NCI-H1694 (cell line): ENCODE results near the gene STARD13.

Source experiments
- DNase-seq: peaks from one replicate; lab custom pipeline; 2025; lab: John Stamatoyannopoulos, UW

The STARD13 gene, protein sequence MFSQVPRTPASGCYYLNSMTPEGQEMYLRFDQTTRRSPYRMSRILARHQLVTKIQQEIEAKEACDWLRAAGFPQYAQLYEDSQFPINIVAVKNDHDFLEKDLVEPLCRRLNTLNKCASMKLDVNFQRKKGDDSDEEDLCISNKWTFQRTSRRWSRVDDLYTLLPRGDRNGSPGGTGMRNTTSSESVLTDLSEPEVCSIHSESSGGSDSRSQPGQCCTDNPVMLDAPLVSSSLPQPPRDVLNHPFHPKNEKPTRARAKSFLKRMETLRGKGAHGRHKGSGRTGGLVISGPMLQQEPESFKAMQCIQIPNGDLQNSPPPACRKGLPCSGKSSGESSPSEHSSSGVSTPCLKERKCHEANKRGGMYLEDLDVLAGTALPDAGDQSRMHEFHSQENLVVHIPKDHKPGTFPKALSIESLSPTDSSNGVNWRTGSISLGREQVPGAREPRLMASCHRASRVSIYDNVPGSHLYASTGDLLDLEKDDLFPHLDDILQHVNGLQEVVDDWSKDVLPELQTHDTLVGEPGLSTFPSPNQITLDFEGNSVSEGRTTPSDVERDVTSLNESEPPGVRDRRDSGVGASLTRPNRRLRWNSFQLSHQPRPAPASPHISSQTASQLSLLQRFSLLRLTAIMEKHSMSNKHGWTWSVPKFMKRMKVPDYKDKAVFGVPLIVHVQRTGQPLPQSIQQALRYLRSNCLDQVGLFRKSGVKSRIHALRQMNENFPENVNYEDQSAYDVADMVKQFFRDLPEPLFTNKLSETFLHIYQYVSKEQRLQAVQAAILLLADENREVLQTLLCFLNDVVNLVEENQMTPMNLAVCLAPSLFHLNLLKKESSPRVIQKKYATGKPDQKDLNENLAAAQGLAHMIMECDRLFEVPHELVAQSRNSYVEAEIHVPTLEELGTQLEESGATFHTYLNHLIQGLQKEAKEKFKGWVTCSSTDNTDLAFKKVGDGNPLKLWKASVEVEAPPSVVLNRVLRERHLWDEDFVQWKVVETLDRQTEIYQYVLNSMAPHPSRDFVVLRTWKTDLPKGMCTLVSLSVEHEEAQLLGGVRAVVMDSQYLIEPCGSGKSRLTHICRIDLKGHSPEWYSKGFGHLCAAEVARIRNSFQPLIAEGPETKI

DNA sequence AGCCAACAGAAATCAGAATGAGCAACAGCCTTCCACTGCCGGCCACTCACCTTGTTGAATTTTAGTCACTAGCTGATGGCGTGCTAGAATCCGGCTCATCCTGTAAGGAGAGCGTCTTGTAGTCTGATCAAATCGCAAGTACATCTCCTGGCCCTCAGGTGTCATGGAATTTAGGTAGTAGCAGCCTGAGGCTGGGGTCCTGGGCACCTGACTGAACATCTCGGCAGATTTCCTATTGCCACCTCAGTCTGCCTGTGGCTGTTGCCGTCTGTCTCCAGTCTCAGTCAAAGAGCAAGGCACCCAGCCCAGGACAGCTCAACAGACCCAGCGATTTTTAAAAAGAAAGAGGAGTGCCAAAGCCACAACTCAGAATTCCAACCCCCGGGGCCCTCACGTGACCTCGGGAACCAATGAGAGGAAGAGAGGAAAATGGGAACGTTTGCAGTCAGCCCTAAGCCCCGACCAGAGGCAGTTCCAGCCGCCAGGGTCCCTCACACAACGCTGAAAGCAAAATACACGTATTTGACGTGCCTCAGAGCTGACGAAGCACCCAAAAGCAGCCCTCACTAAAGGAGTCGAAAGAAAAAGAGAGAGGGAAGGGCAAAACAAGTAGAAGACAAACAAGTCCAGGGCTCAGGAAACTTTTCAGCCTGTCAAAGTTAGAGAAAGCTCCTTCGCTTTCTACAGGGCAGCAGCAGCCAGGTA lies at the start of gene STARD13:
Gene STARD13 (minus strand): TSS at position 336 of the 705 bp plus-strand sequence. CDS start 117 bp downstream, at position 219.
- peak; percentile 61 for DNase-seq

DNA sequence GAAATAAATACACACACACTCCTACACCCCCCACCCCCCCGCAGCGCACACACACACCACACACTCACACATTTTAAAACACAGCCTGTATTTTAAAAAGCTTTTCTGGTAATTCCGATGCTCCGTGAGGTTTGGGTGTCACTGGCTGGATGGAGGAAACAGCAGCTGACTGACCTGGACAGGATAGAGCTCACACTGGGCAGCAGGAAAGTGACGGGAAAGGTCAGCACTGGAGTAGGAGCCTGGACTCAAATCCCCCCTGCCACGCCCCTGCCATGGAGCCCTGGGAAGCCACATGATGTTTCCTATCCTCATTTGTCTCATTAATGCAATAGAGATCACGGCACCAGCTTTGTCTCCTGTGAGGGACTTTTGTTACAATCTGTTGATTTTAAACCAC lies 49.3 kb upstream of the STARD13 start:
- DNase-seq = no peak

- DNase-seq = no peak
Measured at GRCh38 chr13:33331962-33332361, 46.4 kb upstream of the STARD13 start.

DNA sequence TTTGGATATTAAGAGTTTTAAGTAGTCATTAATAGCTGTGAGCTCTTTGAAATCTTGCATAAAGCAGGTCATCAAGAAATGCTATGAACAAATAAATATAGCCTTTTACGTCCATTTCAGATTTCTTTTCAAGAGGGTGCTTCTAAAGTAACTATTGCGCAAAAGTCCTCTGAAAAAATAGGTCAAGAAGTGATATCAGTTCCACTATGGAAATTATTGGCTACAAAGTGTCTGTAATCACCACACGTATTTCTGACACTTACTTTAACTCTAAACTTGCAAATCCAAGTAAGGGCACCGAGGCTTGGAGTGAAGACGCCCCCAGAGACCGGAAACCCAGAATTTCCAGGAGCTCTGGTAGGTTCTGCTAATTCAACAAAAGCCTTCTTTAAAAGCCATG lies 44.9 kb upstream of the STARD13 start:
- DNase-seq = no peak

DNA sequence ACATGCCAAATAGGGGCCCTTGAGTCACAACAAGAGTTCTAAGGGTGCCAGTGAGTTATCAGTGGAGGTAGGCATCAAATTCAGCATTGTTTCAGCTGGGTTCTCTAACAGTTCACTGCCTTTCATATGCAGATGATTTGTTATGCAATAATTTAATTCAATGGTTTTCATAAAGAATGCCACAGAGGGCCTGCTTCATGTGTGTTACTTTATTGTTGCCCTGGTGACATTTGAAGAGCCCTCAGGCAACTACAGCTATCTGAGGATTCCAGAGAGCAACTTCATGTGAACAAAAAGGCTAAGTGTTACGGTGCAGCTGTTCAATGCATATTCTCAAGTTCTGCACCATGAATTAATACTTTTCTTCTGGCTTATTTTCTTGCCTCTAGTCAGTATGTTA lies 43.1 kb upstream of the STARD13 start:
- no peak for DNase-seq

DNA sequence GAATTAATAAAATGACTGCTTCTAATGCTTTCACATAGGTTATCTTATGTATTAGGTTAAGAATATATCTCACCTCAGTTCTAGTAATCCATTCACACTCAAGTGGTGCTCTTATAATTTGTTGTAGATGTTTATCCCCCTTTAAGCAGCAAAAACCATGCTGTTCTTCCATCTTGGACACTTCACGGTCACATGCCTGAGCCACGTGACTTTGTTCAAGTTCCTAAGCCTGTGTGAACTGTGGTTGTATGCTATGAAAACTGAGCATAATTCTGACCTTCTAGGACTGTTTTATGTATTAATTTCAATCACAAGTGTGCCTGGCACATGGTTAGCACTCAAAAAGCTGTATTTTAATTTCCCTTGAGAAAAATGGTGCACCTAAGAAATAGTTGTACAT lies 41.2 kb upstream of the STARD13 start:
- DNase-seq = no peak

DNA sequence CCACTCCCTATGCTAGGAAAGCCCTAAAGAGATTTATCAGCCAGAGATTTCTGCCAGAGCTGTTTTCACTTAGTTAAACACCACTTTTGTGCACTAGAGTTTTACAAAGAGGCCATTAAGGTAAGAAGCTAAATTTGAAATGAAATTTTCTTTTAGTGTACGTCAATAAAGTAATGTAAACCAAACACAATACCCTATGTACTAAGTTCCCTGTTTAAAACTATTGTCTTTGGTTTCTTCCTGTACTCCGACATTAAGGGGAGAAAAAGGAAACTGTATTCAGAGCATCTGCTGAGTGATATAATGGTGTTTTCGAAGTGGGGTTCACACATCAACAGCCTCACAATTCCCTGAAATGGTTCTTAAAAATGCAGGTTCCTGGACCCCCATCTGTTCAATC lies 40.7 kb upstream of the STARD13 start:
- DNase-seq = no peak

- DNase-seq = no peak
Measured at GRCh38 chr13:33323801-33324510, 38.4 kb upstream of the STARD13 start.

- DNase-seq = peak; percentile 17
Measured at GRCh38 chr13:33322965-33323668, 37.6 kb upstream of the STARD13 start.

DNA sequence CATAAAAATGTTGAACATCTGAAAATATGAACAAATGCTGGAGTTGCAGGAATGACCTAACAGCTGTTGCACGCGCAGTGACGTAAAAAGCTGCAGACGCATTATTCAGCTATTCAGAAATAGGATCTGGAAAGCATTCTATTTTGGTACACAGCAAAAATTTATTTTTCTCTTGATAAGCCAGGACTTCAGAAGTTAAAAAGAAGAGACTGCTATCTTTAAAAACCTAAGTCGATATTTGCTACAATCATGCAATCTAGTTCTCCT lies 36.9 kb upstream of the STARD13 start:
- DNase-seq = no peak

DNA sequence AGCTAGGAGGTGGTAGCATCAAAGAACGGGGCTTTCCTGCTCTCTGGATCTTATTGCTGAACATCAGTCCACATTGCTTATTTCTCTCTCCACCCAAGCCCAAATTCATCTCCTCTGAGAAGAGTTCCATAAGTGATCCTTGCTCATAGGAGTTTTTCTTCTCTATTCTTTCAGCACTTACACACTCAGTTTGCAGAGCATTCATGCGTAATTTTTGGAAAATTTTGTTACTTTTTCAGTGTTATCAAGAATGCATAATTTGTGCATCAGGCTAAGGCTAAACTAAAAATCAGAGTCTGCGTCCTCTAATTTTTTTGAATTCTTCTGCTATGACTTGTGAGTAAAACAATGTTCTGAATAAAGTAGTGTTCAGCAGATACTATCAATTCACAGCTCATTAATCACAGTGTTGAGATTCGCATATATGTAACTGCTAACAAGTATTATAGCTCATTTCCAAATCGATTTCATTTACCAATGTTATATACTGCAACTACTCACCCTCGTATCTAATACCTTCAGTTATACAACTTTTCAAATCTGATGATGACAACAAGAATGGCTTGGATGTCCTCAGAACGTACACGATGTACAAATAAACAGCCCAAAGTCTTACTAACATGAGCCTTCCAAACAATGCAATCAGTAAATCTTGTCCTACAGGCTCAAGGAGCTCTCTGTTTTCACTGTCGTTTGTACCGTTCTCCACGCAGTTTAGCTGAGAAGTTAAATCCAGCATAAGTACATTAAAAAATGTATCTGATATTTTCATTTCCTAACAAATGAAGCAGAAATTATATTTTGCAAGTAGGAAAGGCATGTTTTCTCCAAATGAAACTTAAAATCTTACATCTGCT lies 36.4 kb upstream of the STARD13 start:
- DNase-seq = no peak

GRCh38 chr13:33319859-33320258 lies 34.3 kb upstream of the STARD13 start:
- no peak for DNase-seq

- no peak for DNase-seq
Measured at GRCh38 chr13:33318744-33319143, 33.2 kb upstream of the STARD13 start.

DNA sequence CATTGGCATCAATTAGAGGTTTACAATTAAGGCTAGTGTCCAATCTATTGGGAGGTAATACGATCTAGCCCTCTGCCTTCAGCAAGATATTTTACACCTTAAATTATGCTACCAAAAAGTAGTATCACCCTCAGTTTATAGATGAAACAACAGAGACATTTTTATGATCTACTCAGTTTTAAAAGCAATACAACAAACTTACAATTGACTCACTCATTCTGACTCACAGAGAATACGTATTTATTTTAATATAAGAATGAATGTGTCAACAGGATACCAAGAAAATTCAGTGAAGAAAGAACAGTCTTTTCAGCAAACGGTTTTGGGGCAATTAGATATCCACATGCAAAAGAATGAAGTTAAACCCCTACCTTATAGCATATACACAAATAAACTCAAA lies 32.5 kb upstream of the STARD13 start:
- DNase-seq = no peak

DNA sequence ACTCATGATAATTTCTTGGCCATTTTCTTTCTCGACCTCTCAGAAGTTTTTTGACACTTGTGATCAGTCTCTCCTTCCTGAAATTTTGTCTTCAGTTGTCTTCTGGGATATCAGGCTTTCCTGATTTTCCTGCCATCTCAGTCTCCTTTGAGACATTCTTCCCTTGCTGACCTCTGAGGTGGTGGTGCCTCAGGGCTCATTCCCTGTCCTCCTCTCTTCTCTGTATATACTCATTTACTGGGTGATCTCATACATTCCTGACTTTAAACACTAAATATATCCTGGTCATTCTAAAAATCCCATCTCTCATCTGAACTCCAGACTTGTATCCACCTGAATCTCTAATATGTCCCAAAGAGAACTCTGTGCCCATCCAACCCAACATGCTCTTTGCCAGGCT lies 31.3 kb upstream of the STARD13 start:
- DNase-seq = no peak

GRCh38 chr13:33313504-33313903 lies 27.9 kb upstream of the STARD13 start:
- no peak for DNase-seq

GRCh38 chr13:33312861-33313212 lies 27.3 kb upstream of the STARD13 start:
- no peak for DNase-seq

DNA sequence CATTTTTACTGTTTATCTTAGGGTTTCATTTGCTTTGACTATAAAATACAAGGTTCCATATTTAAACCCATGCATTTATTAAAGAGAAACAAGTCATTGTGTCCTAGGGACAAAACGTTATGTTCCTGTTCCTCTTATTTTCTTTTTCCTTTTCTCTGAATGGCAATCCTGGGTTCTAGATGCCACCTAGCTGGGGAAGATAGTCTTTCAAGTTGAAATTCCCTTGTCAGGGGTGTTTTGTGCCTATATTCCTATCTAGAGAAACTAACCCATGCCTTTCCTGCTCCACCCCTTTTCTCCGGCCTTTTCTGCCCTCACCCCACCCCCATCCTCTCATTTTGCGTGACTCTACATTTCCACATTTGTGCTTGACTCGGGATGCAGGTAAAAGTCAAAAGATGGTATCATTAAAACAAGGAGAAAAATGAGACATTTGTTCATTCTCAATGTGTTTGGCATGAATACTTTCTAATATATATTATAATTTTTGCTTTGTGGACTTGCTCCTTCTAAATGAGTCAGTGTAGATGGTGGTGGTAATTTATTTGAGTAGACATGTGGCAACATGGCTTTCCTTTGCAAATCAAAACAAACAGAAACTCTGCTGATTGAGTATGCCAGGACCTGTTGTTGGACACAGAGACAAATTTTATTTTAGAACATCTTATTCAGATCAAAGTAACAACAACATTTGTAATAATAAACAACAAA lies 26.8 kb upstream of the STARD13 start:
- DNase-seq = no peak

DNA sequence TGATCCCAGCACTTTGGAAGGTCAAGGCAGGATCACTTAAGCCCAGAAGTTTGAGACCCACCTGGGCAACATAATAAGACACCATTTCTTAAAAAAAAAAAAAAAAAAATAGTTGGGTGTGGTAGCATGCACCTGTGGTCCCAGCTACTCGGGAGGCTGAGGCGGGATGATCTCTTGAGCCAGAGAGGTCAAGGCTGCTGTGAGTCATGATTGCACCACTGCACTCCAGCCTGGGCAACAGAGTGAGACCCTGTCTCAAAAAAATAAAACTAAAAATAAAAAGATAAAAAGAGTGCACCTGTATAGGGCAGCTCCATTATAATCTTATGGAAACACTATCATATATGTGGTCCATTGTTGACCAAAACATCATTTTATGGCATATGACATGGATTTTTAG lies 25.5 kb upstream of the STARD13 start:
- DNase-seq = no peak
